RWPE1 (cell line): Measurements from ENCODE around the gene MAGEB18.

Experiments used
- CTCF ChIA-PET: fragments of 350-600 bp; sonication (Branson Sonifier 250); formaldehyde crosslinking; extraction: SDS; loops from one replicate; lab custom pipeline; 2021; lab: Yijun Ruan, JAX
- POLR2A ChIA-PET: fragments of 400-600 bp; formaldehyde crosslinking; extraction: SDS; loops from one replicate; lab custom pipeline; 2020; ENCODE audit warnings: antibody characterized with exemption; ENCODE audit not compliant: low non-redundant PET; lab: Yijun Ruan, JAX
- DNase-seq: peaks from one replicate; pipeline ENCODE4 v3.0.0; 2012; ENCODE audit warnings: low spot score
- H3K27ac ChIP-seq: fragments of 450-650 bp; 2 replicates; pipeline ENCODE4 v1.5.1; 2017
- TF ChIP-seq, protein P1 (sequence below): fragments of 450-650 bp; conservative IDR thresholded peaks from 2 replicates; pipeline ENCODE4 v1.5.1; 2017; ENCODE audit warnings: low read depth, mild to moderate bottlenecking

The MAGEB18 gene

DNA sequence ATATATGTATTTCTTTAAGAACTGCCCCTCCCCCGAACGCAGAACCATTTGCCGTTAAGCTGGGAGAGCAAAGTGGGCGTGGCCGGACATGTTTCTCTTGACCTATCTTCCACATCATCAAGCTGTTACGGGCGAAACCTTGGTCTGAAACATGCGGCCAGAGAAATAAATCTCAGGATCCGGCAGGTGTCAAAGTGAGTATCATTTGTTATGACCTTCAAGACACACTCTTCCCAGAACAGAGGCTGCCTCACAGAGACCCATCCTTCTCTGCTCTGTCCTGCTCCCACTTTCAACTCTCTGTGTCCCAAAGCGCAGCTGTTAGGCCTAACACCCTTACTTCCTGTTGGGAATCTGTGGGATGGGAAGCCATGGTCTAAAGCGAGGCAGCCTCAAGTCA is at the start of gene MAGEB18:
TSS of gene MAGEB18 (plus strand) at position 70 of the 400 bp plus-strand sequence. CDS start 643 bp downstream, outside the sequence.
- no peak within 1 kb of the TSS for H3K27ac ChIP-seq
- ChIA-PET CTCF (no interaction called here), POLR2A (no interaction called here)
- TF ChIP-seq, protein P1, sequence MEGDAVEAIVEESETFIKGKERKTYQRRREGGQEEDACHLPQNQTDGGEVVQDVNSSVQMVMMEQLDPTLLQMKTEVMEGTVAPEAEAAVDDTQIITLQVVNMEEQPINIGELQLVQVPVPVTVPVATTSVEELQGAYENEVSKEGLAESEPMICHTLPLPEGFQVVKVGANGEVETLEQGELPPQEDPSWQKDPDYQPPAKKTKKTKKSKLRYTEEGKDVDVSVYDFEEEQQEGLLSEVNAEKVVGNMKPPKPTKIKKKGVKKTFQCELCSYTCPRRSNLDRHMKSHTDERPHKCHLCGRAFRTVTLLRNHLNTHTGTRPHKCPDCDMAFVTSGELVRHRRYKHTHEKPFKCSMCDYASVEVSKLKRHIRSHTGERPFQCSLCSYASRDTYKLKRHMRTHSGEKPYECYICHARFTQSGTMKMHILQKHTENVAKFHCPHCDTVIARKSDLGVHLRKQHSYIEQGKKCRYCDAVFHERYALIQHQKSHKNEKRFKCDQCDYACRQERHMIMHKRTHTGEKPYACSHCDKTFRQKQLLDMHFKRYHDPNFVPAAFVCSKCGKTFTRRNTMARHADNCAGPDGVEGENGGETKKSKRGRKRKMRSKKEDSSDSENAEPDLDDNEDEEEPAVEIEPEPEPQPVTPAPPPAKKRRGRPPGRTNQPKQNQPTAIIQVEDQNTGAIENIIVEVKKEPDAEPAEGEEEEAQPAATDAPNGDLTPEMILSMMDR, result no peak
- DNase-seq, result no peak

DNA sequence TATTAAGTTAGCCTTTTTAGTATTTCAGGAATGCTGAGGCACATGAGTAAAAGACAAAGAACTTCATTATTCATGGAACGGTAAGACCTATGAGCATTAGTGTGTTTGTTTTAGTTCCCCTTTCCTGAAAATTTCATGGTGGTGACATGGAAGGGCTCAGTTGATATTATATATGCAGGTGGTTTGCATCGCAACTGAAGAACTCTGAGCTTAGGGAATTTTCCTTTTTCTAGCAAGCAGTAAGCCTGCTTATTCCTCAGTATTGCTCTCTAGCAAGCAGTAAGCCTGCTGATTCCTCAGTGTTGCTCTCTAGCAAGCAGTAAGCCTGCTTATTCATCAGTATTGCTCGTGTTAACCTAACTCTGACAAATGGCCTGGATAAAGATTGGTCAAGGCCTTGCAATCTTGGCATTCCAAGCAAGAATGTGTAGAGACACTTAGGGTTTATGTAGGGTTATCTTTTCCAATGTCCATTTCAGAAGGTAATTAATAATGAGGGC is 37.7 kb upstream of the MAGEB18 start:
- ChIA-PET CTCF (no interaction called here), POLR2A (no interaction called here)
- DNase-seq, result no peak
- H3K27ac ChIP-seq, result no peak overlapping the region
- TF ChIP-seq, protein P1, result no peak

DNA sequence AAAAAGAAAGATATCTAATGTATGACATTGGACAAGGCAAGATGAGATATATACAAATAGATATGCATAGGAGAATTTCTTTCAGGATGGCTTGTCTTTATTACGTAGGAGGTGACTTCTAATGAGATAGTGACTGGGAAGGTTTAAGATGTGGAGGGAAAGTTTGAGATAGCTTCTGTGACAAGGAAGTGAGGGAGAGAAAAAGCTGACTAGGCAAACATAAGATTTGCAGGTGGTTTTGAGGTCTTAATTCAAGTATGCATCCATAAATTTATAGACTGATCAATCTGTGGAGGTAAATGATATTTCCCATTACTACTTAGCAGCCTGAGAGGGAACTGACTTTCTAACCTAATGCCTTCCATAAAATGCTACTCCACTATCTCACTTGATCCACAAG is 29.0 kb upstream of the MAGEB18 start:
- CTCF ChIA-PET, result no interaction called here

DNA sequence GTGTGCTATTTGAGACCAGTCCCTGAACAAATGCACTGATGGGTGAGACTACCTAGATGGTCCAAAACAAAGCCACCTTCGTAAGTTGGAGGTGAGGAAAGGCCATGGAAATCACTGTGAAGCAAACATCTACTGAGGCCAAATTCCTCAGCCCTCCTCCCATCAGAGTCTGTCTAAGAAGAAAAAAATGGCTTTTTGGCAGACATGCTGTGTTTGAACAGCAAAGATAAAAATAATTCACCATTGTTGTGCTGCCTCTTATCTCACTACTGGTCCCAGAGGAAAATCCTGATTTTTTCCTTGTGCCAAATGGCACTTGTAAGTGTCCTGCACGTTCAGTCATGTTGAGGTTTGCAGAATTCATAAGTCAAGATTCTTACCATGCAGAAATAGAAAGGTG is 7.9 kb downstream of the MAGEB18 start:
- ChIA-PET POLR2A (no interaction called here), CTCF (no interaction called here)
- no peak overlapping the region for H3K27ac ChIP-seq
- DNase-seq, result no peak
- TF ChIP-seq, protein P1, result no peak

More for the DNA sequence above, 29.0 kb upstream of the MAGEB18 start:
- POLR2A ChIA-PET, result no interaction called here
- DNase-seq, result no peak
- TF ChIP-seq, protein P1, result no peak
- H3K27ac ChIP-seq, result no peak overlapping the region

DNA sequence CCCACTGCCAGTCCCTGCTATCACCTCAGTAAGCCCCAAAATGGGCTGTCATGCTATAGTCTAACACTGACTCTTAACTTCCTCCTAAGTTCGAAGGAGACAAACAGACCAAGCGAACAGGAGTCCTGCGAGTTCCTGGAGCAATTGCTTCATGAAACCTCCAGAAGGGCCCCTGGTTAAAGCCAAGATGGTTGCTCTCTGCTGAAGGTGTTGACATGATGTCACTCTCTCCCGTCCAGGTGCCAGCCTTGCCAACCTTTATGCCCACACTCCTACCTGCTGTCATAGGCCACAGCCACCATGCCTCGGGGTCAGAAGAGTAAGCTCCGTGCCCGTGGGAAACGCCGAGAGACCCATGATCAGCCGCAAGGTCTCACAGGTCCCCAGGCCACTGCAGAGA is 22.2 kb downstream of the MAGEB18 start, which contains the start of gene MAGEB6B:
TSS of gene MAGEB6B (plus strand) at position 301 of the 400 bp plus-strand sequence. CDS start at position 301, 0 bp downstream.
- no peak for DNase-seq
- ChIA-PET CTCF (no interaction called here), POLR2A (no interaction called here)
- no peak within 1 kb of the TSS for H3K27ac ChIP-seq
- TF ChIP-seq, protein P1, result no peak
